ENCODE results near the gene SNX30. TPM values are rescaled to one million over a fixed set of nuclear protein-coding genes. Genes with fewer than 3 reads are reported as not detected.

Gene SNX30
- total RNA-seq, 2 experiments from 2014 or later: 13.5 to 19.8 TPM

DNA sequence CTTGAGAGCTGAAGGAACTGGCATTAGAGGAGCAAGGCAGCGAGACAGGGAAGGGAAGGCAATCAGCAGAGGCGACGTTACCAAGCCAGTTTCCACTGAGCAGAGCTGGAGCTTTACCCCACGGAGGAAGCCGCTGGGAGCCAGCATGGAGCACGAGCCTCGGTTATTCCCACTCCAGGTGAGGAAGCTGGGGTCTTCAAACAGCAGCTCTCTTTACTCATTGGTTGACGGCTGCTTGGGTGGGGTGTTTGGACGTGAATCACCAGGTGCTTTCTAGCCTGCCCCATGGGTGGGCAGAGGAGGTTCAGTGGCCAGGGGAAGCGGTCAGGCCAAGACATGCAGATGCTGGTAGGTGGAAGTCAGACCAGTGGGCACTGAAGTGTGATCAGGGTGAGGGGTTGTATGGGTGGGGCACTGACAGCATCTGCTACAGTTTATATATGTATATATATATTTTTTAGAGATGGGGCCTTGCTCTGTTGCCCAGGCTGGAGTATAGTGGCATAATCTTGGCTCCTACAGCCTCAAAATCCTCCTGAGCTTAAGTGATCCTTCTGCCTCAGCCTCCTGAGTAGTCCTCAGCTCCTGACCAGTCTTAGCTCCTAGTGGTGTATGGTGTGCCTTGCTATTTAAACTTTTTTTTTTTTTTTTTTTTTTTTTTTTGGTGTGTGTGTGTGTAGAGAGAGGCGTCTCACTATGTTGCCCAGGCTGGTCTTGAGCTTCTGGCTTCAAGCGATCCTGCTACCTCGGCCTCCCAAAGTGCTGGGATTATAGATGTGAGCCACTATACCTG, 12.4 kb downstream of the SNX30 start:
- H3K9me3 ChIP-seq (ENCODE audit: low read length): peaks cover 15% of the 10 kb centered on the region; the same call in 1 of the 2 replicates
- no peaks in the 10 kb centered on the region for H3K9me2 ChIP-seq (ENCODE audit: insufficient read depth, low read length)
- H3K4me1 ChIP-seq (ENCODE audit: insufficient read depth, low read length, poor library complexity, severe bottlenecking): no peaks in the 10 kb centered on the region
- H4K20me1 ChIP-seq (ENCODE audit: insufficient read depth, low read length): no peaks in the 10 kb centered on the region
- H3K79me2 ChIP-seq (ENCODE audit: insufficient read depth, low read depth, low read length): no peaks in the 10 kb centered on the region
- no TSS peak for BruUV-seq (replicated peaks)
- POLR2A ChIA-PET: interaction anchor here (0.6 to 1.1 kb wide), 2 partner anchors 16 to 669 kb away, joined by 3 read pairs; no protein-coding TSS in a partner anchor
- CTCF ChIA-PET (ENCODE audit: unreplicated experiment): no interaction called here
- TF ChIP-seq, protein P1, sequence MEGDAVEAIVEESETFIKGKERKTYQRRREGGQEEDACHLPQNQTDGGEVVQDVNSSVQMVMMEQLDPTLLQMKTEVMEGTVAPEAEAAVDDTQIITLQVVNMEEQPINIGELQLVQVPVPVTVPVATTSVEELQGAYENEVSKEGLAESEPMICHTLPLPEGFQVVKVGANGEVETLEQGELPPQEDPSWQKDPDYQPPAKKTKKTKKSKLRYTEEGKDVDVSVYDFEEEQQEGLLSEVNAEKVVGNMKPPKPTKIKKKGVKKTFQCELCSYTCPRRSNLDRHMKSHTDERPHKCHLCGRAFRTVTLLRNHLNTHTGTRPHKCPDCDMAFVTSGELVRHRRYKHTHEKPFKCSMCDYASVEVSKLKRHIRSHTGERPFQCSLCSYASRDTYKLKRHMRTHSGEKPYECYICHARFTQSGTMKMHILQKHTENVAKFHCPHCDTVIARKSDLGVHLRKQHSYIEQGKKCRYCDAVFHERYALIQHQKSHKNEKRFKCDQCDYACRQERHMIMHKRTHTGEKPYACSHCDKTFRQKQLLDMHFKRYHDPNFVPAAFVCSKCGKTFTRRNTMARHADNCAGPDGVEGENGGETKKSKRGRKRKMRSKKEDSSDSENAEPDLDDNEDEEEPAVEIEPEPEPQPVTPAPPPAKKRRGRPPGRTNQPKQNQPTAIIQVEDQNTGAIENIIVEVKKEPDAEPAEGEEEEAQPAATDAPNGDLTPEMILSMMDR (conservative IDR thresholded peaks at IDR 0.05; ENCODE audit: low read length): no peak
- TF ChIP-seq EZH2phosphoT487 (IDR thresholded peaks at IDR 0.05; ENCODE audit: borderline replicate concordance, low read depth, low read length): no peak
- no peak overlapping the region for H2AFZ ChIP-seq (ENCODE audit: low read length)
- no peak overlapping the region for H3K4me3 ChIP-seq (ENCODE audit: low read depth, low read length, poor library complexity, severe bottlenecking)
- H3K36me3 ChIP-seq (ENCODE audit: insufficient read depth, low read length): 0 out of 2 replicates have a peak, but pooled peaks cover 3% of the 10 kb centered on the region
- no peak overlapping the region for H3K4me2 ChIP-seq (ENCODE audit: low read length)
- no peak for DNase-seq (ENCODE audit: low spot score)
- H3K27ac ChIP-seq (ENCODE audit: low read depth, low read length, poor library complexity, severe bottlenecking): no peak overlapping the region
- intact Hi-C loops (cut with micrococcal nuclease; ENCODE audit: unreplicated experiment): no loop called here

DNA sequence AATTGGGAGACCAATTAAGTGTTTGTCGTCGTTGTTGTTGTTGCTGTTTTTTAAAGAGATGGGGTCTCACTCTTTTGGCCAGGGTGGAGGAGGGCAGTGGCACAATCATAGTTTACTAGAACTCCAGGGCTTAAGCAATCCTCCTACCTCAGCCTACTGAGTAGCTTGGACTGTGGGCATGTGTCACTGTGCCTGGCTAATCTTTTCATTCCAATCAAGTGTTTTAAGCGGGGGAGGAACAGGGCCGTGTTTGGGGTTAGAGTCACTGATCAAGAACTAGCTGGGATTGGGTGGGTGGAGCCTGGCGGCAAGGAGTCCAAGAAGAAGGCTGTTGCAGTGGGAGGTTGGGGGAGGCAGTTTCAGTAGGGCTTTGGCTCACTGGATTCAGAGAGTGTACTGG, 13.8 kb downstream of the SNX30 start:
- Histone ChIP-seq H3K4me2 (ENCODE audit: low read length) (no peak overlapping the region), H3K27ac (ENCODE audit: low read depth, low read length, poor library complexity, severe bottlenecking) (no peak overlapping the region), H3K36me3 (ENCODE audit: insufficient read depth, low read length) (no peaks in the 10 kb centered on the region), H3K9me2 (ENCODE audit: insufficient read depth, low read length) (no peaks in the 10 kb centered on the region), H3K79me2 (ENCODE audit: insufficient read depth, low read depth, low read length) (no peaks in the 10 kb centered on the region), H4K20me1 (ENCODE audit: insufficient read depth, low read length) (no peaks in the 10 kb centered on the region), H3K4me3 (ENCODE audit: low read depth, low read length, poor library complexity, severe bottlenecking) (no peak overlapping the region), H3K9me3 (ENCODE audit: low read length) (peaks cover 15% of the 10 kb centered on the region; the same call in 1 of the 2 replicates), H3K4me1 (ENCODE audit: insufficient read depth, low read length, poor library complexity, severe bottlenecking) (no peaks in the 10 kb centered on the region), H2AFZ (ENCODE audit: low read length) (no peak overlapping the region)
- BruUV-seq (replicated peaks): no TSS peak
- TF ChIP-seq EZH2phosphoT487 (IDR thresholded peaks at IDR 0.05; ENCODE audit: borderline replicate concordance, low read depth, low read length): no peak
- TF ChIP-seq, protein P1 (conservative IDR thresholded peaks at IDR 0.05; ENCODE audit: low read length): no peak
- POLR2A ChIA-PET: interaction anchor here (0.6 to 0.9 kb wide), 3 partner anchors 18 to 652 kb away, joined by 3 to 7 read pairs (median 3); no protein-coding TSS in a partner anchor
- intact Hi-C loops (cut with micrococcal nuclease; ENCODE audit: unreplicated experiment): no loop called here
- CTCF ChIA-PET (ENCODE audit: unreplicated experiment): no interaction called here
- DNase-seq (ENCODE audit: low spot score): no peak

DNA sequence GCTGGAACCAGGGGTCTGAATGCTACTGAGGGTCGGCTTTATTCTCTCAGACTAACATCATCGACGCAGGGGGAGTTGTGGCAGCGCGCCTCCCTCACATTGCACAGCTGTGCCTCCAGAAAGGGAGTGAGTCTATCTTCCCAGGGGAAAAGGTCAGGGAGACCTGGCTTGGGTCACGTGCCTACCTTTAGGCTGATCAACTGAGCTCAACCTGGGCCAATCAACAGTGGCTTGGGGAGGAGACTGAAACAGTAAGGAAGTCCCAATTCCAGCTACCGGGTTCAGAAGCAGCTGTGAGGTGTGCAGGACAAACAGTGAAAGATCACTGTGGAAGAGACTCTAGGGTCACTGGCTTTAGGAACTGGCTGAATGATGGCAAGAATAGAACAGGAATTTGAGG, 14.3 kb downstream of the SNX30 start:
- TF ChIP-seq, protein P1 (conservative IDR thresholded peaks at IDR 0.05; ENCODE audit: low read length): no peak
- Histone ChIP-seq H3K4me1 (ENCODE audit: insufficient read depth, low read length, poor library complexity, severe bottlenecking) (no peaks in the 10 kb centered on the region), H2AFZ (ENCODE audit: low read length) (no peak overlapping the region), H3K27ac (ENCODE audit: low read depth, low read length, poor library complexity, severe bottlenecking) (no peak overlapping the region), H3K9me3 (ENCODE audit: low read length) (peaks cover 15% of the 10 kb centered on the region; the same call in 1 of the 2 replicates), H3K36me3 (ENCODE audit: insufficient read depth, low read length) (no peaks in the 10 kb centered on the region), H3K4me3 (ENCODE audit: low read depth, low read length, poor library complexity, severe bottlenecking) (no peak overlapping the region), H3K79me2 (ENCODE audit: insufficient read depth, low read depth, low read length) (no peaks in the 10 kb centered on the region), H3K4me2 (ENCODE audit: low read length) (no peak overlapping the region), H4K20me1 (ENCODE audit: insufficient read depth, low read length) (no peaks in the 10 kb centered on the region), H3K9me2 (ENCODE audit: insufficient read depth, low read length) (no peaks in the 10 kb centered on the region)
- BruUV-seq (replicated peaks): no TSS peak
- CTCF ChIA-PET (ENCODE audit: unreplicated experiment): no interaction called here
- intact Hi-C loops (cut with micrococcal nuclease; ENCODE audit: unreplicated experiment): no loop called here
- no peak for DNase-seq (ENCODE audit: low spot score)
- POLR2A ChIA-PET: interaction anchor here (0.6 to 0.9 kb wide), 3 partner anchors 18 to 652 kb away, joined by 3 to 7 read pairs (median 3); no protein-coding TSS in a partner anchor
